H1 (cell line): ENCODE measurements around the gene UNC5B. TPM values are rescaled to one million over a fixed set of nuclear protein-coding genes. Genes with fewer than 3 reads are reported as not detected.

Experiments
- CTCF ChIA-PET: fragments of 300-600 bp; sonication (Branson Sonifier 250); formaldehyde crosslinking; loops from one replicate; lab custom pipeline; 2021; ENCODE audit not compliant: partially characterized antibody; lab: Charles Lee
- POLR2A ChIA-PET: fragments of 300-600 bp; sonication (Branson Sonifier 250); formaldehyde crosslinking; loops from one replicate; lab custom pipeline; 2021; ENCODE audit warnings: inconsistent platforms; ENCODE audit not compliant: partially characterized antibody; lab: Charles Lee
- DNase-seq, 2 experiments: peaks; one replicate each; pipeline versions ENCODE4 v3.0.0 to v3.0.0-alpha.2; 2010 to 2022; ENCODE audit warnings: low spot score in 2 of 2, low read depth in 1 of 2, mixed read lengths in 1 of 2
- FAIRE-seq: peaks from 2 replicates; lab custom pipeline; 2011; peaks lifted over from hg19 to GRCh38; lab: Jason Lieb, UNC
- H2AFZ ChIP-seq: 2 replicates; pipeline ENCODE4 v1.8.1; 2012; ENCODE audit warnings: low read length, inconsistent platforms
- H2AK5ac ChIP-seq: 2 replicates; pipeline ENCODE4 v1.6.1; 2013; ENCODE audit warnings: low read depth, low read length
- H2BK120ac ChIP-seq: replicated peaks from 2 replicates; pipeline ENCODE3; 2013; ENCODE audit warnings: low read depth, low read length, inconsistent platforms
- H2BK12ac ChIP-seq: 2 replicates; pipeline ENCODE4 v1.6.1; 2013; ENCODE audit warnings: low read depth, low read length
- H2BK15ac ChIP-seq: 2 replicates; pipeline ENCODE4 v1.6.1; 2013; ENCODE audit warnings: low read length
- H2BK20ac ChIP-seq: 2 replicates; pipeline ENCODE4 v1.6.1; 2013; ENCODE audit warnings: low read length
- H2BK5ac ChIP-seq: 2 replicates; pipeline ENCODE4 v1.6.1; 2013; ENCODE audit warnings: low read depth, low read length
- H3K14ac ChIP-seq: 2 replicates; pipeline ENCODE4 v1.6.1; 2013; ENCODE audit warnings: inconsistent platforms; ENCODE audit not compliant: insufficient read length
- H3K18ac ChIP-seq: 2 replicates; pipeline ENCODE4 v1.6.1; 2013; ENCODE audit warnings: low read length; ENCODE audit errors: extremely low read depth
- H3K23ac ChIP-seq: 2 replicates; pipeline ENCODE4 v1.6.1; 2013; ENCODE audit warnings: inconsistent platforms; ENCODE audit not compliant: insufficient read length
- H3K23me2 ChIP-seq: 2 replicates; pipeline ENCODE4 v1.6.1; 2013; ENCODE audit warnings: low read depth, low read length
- H3K27ac ChIP-seq: 2 replicates; pipeline ENCODE4 v1.6.1; 2011; ENCODE audit warnings: low read depth, low read length, inconsistent platforms
- H3K27me3 ChIP-seq, 4 experiments: replicated peaks in 1 of 4; 1 replicate in 1 of 4; 2 replicates in 3 of 4; pipeline versions ENCODE4 v1.6.1 to v1.8.1; 2011 to 2013; ENCODE audit warnings: low read length in 3 of 4, mild to moderate bottlenecking in 3 of 4, inconsistent platforms in 2 of 4, mixed read lengths in 2 of 4, moderate library complexity in 1 of 4; ENCODE audit not compliant: control insufficient read depth in 3 of 4, insufficient read depth in 3 of 4; ENCODE audit errors: extremely low read depth in 1 of 4
- H3K36me3 ChIP-seq, 4 experiments: 2 replicates each; pipeline versions ENCODE4 v1.6.1 to v1.8.1; 2011 to 2013; ENCODE audit warnings: mild to moderate bottlenecking in 4 of 4, low read length in 3 of 4, moderate library complexity in 2 of 4, control low read depth in 1 of 4, inconsistent platforms in 1 of 4; ENCODE audit not compliant: insufficient read depth in 4 of 4, control insufficient read depth in 2 of 4
- H3K4ac ChIP-seq: replicated peaks from 2 replicates; pipeline ENCODE3; 2013; ENCODE audit warnings: low read length, low read depth, mixed read lengths, inconsistent platforms; ENCODE audit not compliant: insufficient read length
- H3K4me1 ChIP-seq, 4 experiments: replicated peaks in 1 of 4; 1 replicate in 1 of 4; 2 replicates in 3 of 4; pipeline versions ENCODE4 v1.6.1 to v1.8.1; 2011 to 2013; ENCODE audit warnings: low read length in 3 of 4, inconsistent platforms in 2 of 4, mixed read lengths in 1 of 4; ENCODE audit not compliant: insufficient read depth in 4 of 4, control insufficient read depth in 3 of 4
- H3K4me2 ChIP-seq, 2 experiments: 2 replicates each; pipeline versions ENCODE4 v1.6.1 to v1.8.1; 2011 to 2013; ENCODE audit warnings: low read depth in 2 of 2, low read length in 2 of 2, control low read depth in 1 of 2, inconsistent platforms in 1 of 2, mild to moderate bottlenecking in 1 of 2; ENCODE audit not compliant: insufficient read depth in 1 of 2
- H3K4me3 ChIP-seq, 4 experiments: fragments of 200-600, 300-600 bp in 1 of 4; sonication (generic), shearing (Covaris generic), sonication (Bioruptor Twin) in 1 of 4; 2 replicates each; pipeline versions ENCODE4 v1.5.1 to v1.8.1; 2011 to 2016; ENCODE audit warnings: low read length in 4 of 4, low read depth in 3 of 4, control low read depth in 2 of 4, inconsistent platforms in 2 of 4, mild to moderate bottlenecking in 2 of 4, mixed read lengths in 1 of 4, moderate library complexity in 1 of 4; ENCODE audit not compliant: insufficient read depth in 2 of 4; ENCODE audit errors: extremely low read depth in 1 of 4
- H3K56ac ChIP-seq: replicated peaks from 2 replicates; pipeline ENCODE3; 2013; ENCODE audit warnings: low read depth, mild to moderate bottlenecking, mixed read lengths, low read length, inconsistent platforms; ENCODE audit not compliant: insufficient read length
- H3K79me1 ChIP-seq: 2 replicates; pipeline ENCODE4 v1.6.1; 2013; ENCODE audit warnings: low read depth, low read length, control low read depth
- H3K79me2 ChIP-seq, 2 experiments: 2 replicates each; pipeline versions ENCODE4 v1.6.1 to v1.8.1; 2012 to 2013; ENCODE audit warnings: low read length in 2 of 2, mild to moderate bottlenecking in 2 of 2, inconsistent platforms in 1 of 2; ENCODE audit not compliant: insufficient read depth in 2 of 2, control insufficient read depth in 1 of 2
- H3K9ac ChIP-seq, 4 experiments: replicated peaks in 1 of 4; 1 replicate in 1 of 4; 2 replicates in 3 of 4; pipeline versions ENCODE4 v1.6.1 to v1.8.1; 2011 to 2013; ENCODE audit warnings: low read depth in 3 of 4, low read length in 3 of 4, control low read depth in 2 of 4, mild to moderate bottlenecking in 2 of 4, moderate library complexity in 2 of 4, inconsistent platforms in 1 of 4; ENCODE audit errors: extremely low read depth in 1 of 4
- H3K9me3 ChIP-seq, 2 experiments: 2 replicates each; pipeline versions ENCODE4 v1.6.1 to v1.8.1; 2012 to 2013; ENCODE audit warnings: mild to moderate bottlenecking in 2 of 2, moderate library complexity in 2 of 2, control low read depth in 1 of 2, inconsistent platforms in 1 of 2, low read depth in 1 of 2, low read length in 1 of 2, mixed read lengths in 1 of 2; ENCODE audit not compliant: insufficient read depth in 2 of 2
- H4K20me1 ChIP-seq, 2 experiments: replicated peaks in 1 of 2; 2 replicates each; pipeline versions ENCODE3 to v1.8.1; 2011 to 2013; ENCODE audit warnings: inconsistent platforms in 2 of 2, low read length in 2 of 2, mild to moderate bottlenecking in 1 of 2; ENCODE audit not compliant: insufficient read depth in 2 of 2, control insufficient read depth in 1 of 2
- H4K5ac ChIP-seq: 2 replicates; pipeline ENCODE4 v1.6.1; 2013; ENCODE audit warnings: low read length, low read depth, mixed read lengths, inconsistent platforms; ENCODE audit not compliant: insufficient read length
- H4K8ac ChIP-seq: 2 replicates; pipeline ENCODE4 v1.8.0; 2013; ENCODE audit warnings: mild to moderate bottlenecking, moderate library complexity, low read length, inconsistent platforms; ENCODE audit not compliant: insufficient read depth; ENCODE audit errors: extremely low read depth
- H4K91ac ChIP-seq: replicated peaks from 2 replicates; pipeline ENCODE3; 2013; ENCODE audit warnings: low read length, mixed read lengths, inconsistent platforms; ENCODE audit not compliant: insufficient read length
- SIN3A ChIP-seq, 2 experiments: IDR thresholded peaks in 1 of 2; conservative IDR thresholded peaks in 1 of 2; 2 replicates each; pipeline ENCODE4 v1.6.1; 2011 to 2012; ENCODE audit warnings: low read length in 2 of 2, improper control_type of control experiment in 1 of 2, low read depth in 1 of 2, mild to moderate bottlenecking in 1 of 2
- TEAD4 ChIP-seq: IDR thresholded peaks from 2 replicates; pipeline ENCODE4 v1.6.1; 2012; ENCODE audit warnings: low read depth, low read length, inconsistent platforms, mixed read lengths
- WGBS, 2 experiments: shearing (Covaris generic) in 1 of 2; methylation state at CpG; one replicate each; pipeline versions ENCODE4 v1.1.6 to v1.1.7; 2013 to 2015; ENCODE audit warnings: low lambda C conversion rate in 2 of 2, mixed read lengths in 2 of 2, inconsistent platforms in 1 of 2, low coverage in 1 of 2, missing lambda C conversion rate in 1 of 2; ENCODE audit not compliant: insufficient replicate concordance in 2 of 2, insufficient coverage in 1 of 2, insufficient read length in 1 of 2; ENCODE audit errors: extremely low coverage in 1 of 2, missing lambda C conversion rate in 1 of 2; 5-methylcytosine and 5-hydroxymethylcytosine counted together
- polyA plus RNA-seq, 7 experiments: library from polyadenylated mRNA; depleted of rRNA in 3 of 7; stranded (reverse) in 5 of 7; unstranded in 2 of 7; fragments of >200 nt in 5 of 7; fragments of 200-250 nt in 2 of 7; gene quantifications; 1 replicate in 5 of 7; 2 replicates in 1 of 7; 4 replicates in 1 of 7; pipeline versions ENCODE4 v1.2.1 to v1.2.3, GENCODE V29; 2011 to 2013; ENCODE audit warnings: missing spikeins in 2 of 7, mixed read lengths in 2 of 7
- total RNA-seq: library from RNA; stranded (reverse); fragmentation: NEBNext Ultra II Directional; extraction: Animal tissue kit (Norgen Biotek cat#: 25700); gene quantifications from 2 replicates; pipeline ENCODE4 v1.2.1, GENCODE V29; 2021
- TF ChIP-seq, protein P1 (sequence below): IDR thresholded peaks from 2 replicates; pipeline ENCODE4 v1.6.1; 2011; ENCODE audit warnings: low read length, improper control_type of control experiment

The UNC5B gene
- total and polyA plus RNA-seq, 2 of the 8 experiments (the other 6 are each of a cell fraction or from before 2014, with no cell fraction given) = 27.9 to 31.8 TPM

DNA sequence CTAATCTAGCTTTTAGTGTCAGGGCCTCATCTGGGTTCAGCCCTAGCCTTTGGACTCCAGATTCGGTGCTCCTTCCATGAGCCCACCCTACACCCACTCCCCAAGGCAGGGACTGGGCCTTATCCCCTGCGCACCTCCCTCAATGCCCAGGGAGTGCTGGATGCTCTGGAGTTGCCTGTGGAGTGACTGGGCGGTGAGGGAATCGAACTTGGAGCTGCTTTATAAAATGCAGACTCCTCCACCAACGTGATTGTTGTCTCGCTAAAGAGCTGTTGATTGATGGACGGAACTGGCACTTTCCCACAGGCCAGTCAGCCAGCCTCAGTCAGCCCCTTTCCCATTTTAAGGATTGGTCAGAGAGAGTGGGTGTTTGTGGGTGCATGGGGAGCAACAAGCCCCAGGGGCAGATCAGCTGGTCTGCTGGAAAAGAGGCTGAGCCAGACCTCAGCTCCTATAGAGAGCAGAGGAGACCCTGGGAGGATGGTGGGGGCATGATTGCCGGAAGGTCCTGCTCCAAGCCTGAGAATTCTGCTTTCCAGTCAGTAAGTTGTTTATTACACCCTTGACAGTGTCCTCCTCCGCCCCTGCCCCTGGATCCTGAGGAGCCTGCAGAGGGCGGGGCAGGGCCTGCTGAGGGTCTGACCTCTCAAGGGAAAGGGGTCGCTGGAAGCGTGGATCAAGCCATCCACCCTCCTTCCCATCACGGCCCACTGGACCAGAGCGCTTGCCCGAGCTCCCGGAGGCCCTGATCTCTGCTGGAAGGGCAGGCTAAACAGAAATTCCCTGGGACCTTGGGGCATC lies 16.7 kb downstream of the UNC5B start:
- no peak overlapping the region for H3K27ac ChIP-seq
- H2AFZ ChIP-seq = no peak overlapping the region
- no peak overlapping the region for H3K4ac ChIP-seq
- no peak overlapping the region for H3K23ac ChIP-seq
- H3K4me3 ChIP-seq = no peak overlapping the region
- H4K8ac ChIP-seq = no peak overlapping the region
- ChIA-PET POLR2A (interaction anchor here (1.7 to 3.9 kb wide), 3 partner anchors 11 to 16 kb away, joined by 4 to 14 read pairs (median 13); partner anchors contain the start of gene UNC5B), CTCF (interaction anchor here (0.8 to 3.0 kb wide), 13 partner anchors 8 to 479 kb away, joined by 3 to 16 read pairs (median 5); no protein-coding TSS in a partner anchor)
- no peak overlapping the region for H3K9ac ChIP-seq
- H3K79me1 ChIP-seq = peaks cover 7% of the 10 kb centered on the region
- WGBS, 2 experiments = 86% methylated on average over 14 of the region's 16 CpGs; no CpG with 5 or more reads in 1 of the 2 experiments
- H3K4me2 ChIP-seq = no peak overlapping the region
- H2BK12ac ChIP-seq = 0 out of 2 replicates have a peak overlapping the region, but pooled peaks have one; percentile 13
- H3K27me3 ChIP-seq = 0 out of 7 replicates have a peak, but pooled peaks cover 0 to 2% (median 0%) of the 10 kb centered on the region in 4 experiments
- no peaks in the 10 kb centered on the region for H3K36me3 ChIP-seq
- H2BK120ac ChIP-seq = no peak overlapping the region
- H3K18ac ChIP-seq = no peak overlapping the region
- H2BK20ac ChIP-seq = no peak overlapping the region
- H2BK5ac ChIP-seq = no peak overlapping the region
- DNase-seq (no peak), FAIRE-seq (no peak)
- peaks cover 0 to 33% of the 10 kb centered on the region in 2 experiments; a peak in 2 of 4 replicates for H3K79me2 ChIP-seq
- H4K20me1 ChIP-seq = peaks cover 4 to 11% of the 10 kb centered on the region in 2 experiments
- no peak overlapping the region for H2BK15ac ChIP-seq
- no peaks in the 10 kb centered on the region for H3K9me3 ChIP-seq
- peaks cover 0 to 10% (median 5%) of the 10 kb centered on the region in 4 experiments; a peak in 3 of 7 replicates for H3K4me1 ChIP-seq
- no peak overlapping the region for H4K91ac ChIP-seq
- no peak overlapping the region for H3K14ac ChIP-seq
- 0 out of 2 replicates have a peak overlapping the region, but pooled peaks have one; percentile 85 for H2AK5ac ChIP-seq
- no peaks in the 10 kb centered on the region; the same call in 1 of the 2 replicates for H3K23me2 ChIP-seq
- H3K56ac ChIP-seq = no peak overlapping the region
- no peak overlapping the region for H4K5ac ChIP-seq
- TF ChIP-seq, protein P1, sequence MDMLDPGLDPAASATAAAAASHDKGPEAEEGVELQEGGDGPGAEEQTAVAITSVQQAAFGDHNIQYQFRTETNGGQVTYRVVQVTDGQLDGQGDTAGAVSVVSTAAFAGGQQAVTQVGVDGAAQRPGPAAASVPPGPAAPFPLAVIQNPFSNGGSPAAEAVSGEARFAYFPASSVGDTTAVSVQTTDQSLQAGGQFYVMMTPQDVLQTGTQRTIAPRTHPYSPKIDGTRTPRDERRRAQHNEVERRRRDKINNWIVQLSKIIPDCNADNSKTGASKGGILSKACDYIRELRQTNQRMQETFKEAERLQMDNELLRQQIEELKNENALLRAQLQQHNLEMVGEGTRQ = no peak
- TF ChIP-seq TEAD4 = no peak
- TF ChIP-seq SIN3A (conservative IDR thresholded peaks at IDR 0.05 in 1 of 2, IDR thresholded peaks at IDR 0.05 in 1 of 2; ENCODE audit: low read depth in 1 of 2, low read length in 2 of 2) = no peak
